Measurements from ENCODE around the gene CD59.

DNA sequence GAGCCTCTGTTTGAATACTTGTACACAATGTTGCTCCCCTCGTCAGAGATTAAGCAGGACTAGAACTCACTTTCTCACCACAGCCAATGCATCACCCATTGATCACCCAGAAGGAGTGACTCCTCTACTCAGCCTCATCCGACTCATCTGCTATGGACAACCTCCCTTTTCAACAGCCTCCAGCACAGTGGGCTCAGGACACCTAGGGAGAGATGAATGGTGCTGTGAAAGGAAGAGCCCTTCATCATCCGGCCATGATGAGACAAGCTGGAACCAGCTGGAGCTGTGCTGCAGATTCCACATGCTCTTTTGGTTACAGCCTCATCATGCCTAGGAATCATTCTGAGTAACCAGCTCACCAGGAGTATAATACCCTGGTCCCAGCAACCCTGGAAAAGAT lies 51.1 kb downstream of the CD59 start:
- TF ChIP-seq SMC3 (conservative IDR thresholded peaks at IDR 0.05; ENCODE audit: poor library complexity), result no peak
- TF ChIP-seq TAF1 (IDR thresholded peaks at IDR 0.05; ENCODE audit: low read depth), result no peak
- TF ChIP-seq MXI1 (conservative IDR thresholded peaks at IDR 0.05; ENCODE audit: poor library complexity, severe bottlenecking), result no peak
- TF ChIP-seq, protein P1, sequence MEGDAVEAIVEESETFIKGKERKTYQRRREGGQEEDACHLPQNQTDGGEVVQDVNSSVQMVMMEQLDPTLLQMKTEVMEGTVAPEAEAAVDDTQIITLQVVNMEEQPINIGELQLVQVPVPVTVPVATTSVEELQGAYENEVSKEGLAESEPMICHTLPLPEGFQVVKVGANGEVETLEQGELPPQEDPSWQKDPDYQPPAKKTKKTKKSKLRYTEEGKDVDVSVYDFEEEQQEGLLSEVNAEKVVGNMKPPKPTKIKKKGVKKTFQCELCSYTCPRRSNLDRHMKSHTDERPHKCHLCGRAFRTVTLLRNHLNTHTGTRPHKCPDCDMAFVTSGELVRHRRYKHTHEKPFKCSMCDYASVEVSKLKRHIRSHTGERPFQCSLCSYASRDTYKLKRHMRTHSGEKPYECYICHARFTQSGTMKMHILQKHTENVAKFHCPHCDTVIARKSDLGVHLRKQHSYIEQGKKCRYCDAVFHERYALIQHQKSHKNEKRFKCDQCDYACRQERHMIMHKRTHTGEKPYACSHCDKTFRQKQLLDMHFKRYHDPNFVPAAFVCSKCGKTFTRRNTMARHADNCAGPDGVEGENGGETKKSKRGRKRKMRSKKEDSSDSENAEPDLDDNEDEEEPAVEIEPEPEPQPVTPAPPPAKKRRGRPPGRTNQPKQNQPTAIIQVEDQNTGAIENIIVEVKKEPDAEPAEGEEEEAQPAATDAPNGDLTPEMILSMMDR (IDR thresholded peaks at IDR 0.05; ENCODE audit: poor library complexity, severe bottlenecking), result no peak
